HCT116 (cell line): ENCODE results near the gene PIEZO2. TPM values are rescaled to one million over a fixed set of nuclear protein-coding genes. Genes with fewer than 3 reads are reported as not detected.

Experiments used
- ATAC-seq: fragments of 200-7000 bp; cut with Tn5 transposase; 2 replicates; pipeline ENCODE4 v1.9.1; 2020; ENCODE audit warnings: mild to moderate bottlenecking, moderate library complexity
- BruUV-seq: library from RNA; stranded (reverse); fragments of 400-500 nt; replicated peaks from 2 replicates; lab custom pipeline; 2021; lab: Mats Ljungman, UMichigan
- CTCF ChIA-PET: fragments of 300-600 bp; sonication (Branson Sonifier 250); formaldehyde crosslinking; loops from one replicate; lab custom pipeline; 2021; ENCODE audit warnings: antibody characterized with exemption; lab: Charles Lee
- POLR2A ChIA-PET: fragments of 300-600, 350-600 bp; sonication (Branson Sonifier 250); formaldehyde crosslinking; loops from one replicate; lab custom pipeline; 2021; ENCODE audit warnings: antibody characterized with exemption; lab: Charles Lee
- RAD21 ChIA-PET, 2 experiments: fragments of 300-600 bp; sonication (Branson Sonifier 250); formaldehyde crosslinking; loops; one replicate each; lab custom pipeline; 2023; ENCODE audit warnings: low total read pairs in 2 of 2; ENCODE audit not compliant: uncharacterized antibody in 2 of 2, unreplicated experiment in 2 of 2, low non-redundant PET in 1 of 2; lab: Charles Lee
- DNase-seq: peaks from one replicate; pipeline ENCODE4 v3.0.0-alpha.2; 2010; ENCODE audit warnings: low read depth, low spot score
- H2AFZ ChIP-seq: fragments of 200-600 bp; shearing (Covaris generic), sonication (generic); 2 replicates; pipeline ENCODE4 v1.6.1; 2017; ENCODE audit warnings: low read depth, mixed run types, mixed read lengths, antibody characterized with exemption, low read length; ENCODE audit not compliant: poor library complexity, severe bottlenecking
- H3K27ac ChIP-seq: 2 replicates; pipeline ENCODE4 v1.5.1; 2012; ENCODE audit warnings: low read depth, low read length
- H3K27me3 ChIP-seq: fragments of 200-600 bp; sonication (generic); 2 replicates; pipeline ENCODE4 v1.6.1; 2016; ENCODE audit warnings: mixed run types, low read length, mixed read lengths; ENCODE audit not compliant: insufficient read depth
- H3K36me3 ChIP-seq, 2 experiments: fragments of 200-500 bp in 1 of 2; fragments of 200-600 bp in 1 of 2; sonication (Bioruptor generic) in 1 of 2; sonication (generic) in 1 of 2; 2 replicates each; pipeline versions ENCODE4 v1.5.1 to v1.6.1; 2014 to 2016; ENCODE audit warnings: low read length in 2 of 2, inconsistent platforms in 1 of 2, mixed read lengths in 1 of 2, mixed run types in 1 of 2; ENCODE audit not compliant: insufficient read depth in 2 of 2, control insufficient read depth in 1 of 2
- H3K4me1 ChIP-seq, 2 experiments: fragments of 200-600 bp in 1 of 2; sonication (generic) in 1 of 2; 2 replicates each; pipeline versions ENCODE4 v1.5.1 to v1.6.1; 2012 to 2017; ENCODE audit warnings: low read length in 2 of 2, inconsistent platforms in 1 of 2, mild to moderate bottlenecking in 1 of 2, mixed read lengths in 1 of 2, mixed run types in 1 of 2, moderate library complexity in 1 of 2; ENCODE audit not compliant: insufficient read depth in 2 of 2, control insufficient read depth in 1 of 2
- H3K4me2 ChIP-seq: fragments of 200-600 bp; sonication (generic); 2 replicates; pipeline ENCODE4 v1.6.1; 2017; ENCODE audit warnings: mixed run types, low read length, mixed read lengths
- H3K4me3 ChIP-seq, 2 experiments: fragments of 200-600 bp in 1 of 2; sonication (generic) in 1 of 2; replicated peaks in 1 of 2; 2 replicates each; pipeline ENCODE4 v1.5.1; 2011 to 2016; ENCODE audit warnings: low read length in 2 of 2, control low read depth in 1 of 2, low read depth in 1 of 2, mild to moderate bottlenecking in 1 of 2, mixed read lengths in 1 of 2, mixed run types in 1 of 2
- H3K79me2 ChIP-seq: fragments of 200-600 bp; sonication (generic); 2 replicates; pipeline ENCODE4 v1.6.1; 2017; ENCODE audit warnings: mild to moderate bottlenecking, mixed run types, low read length, moderate library complexity, mixed read lengths; ENCODE audit not compliant: insufficient read depth
- H3K9ac ChIP-seq: fragments of 200-600 bp; sonication (generic); 2 replicates; pipeline ENCODE4 v1.6.1; 2016; ENCODE audit warnings: low read length, mixed read lengths
- H3K9me2 ChIP-seq: fragments of 200-600 bp; sonication (generic), shearing (Covaris generic); 2 replicates; pipeline ENCODE4 v1.6.1; 2017; ENCODE audit warnings: mixed run types, mild to moderate bottlenecking, moderate library complexity; ENCODE audit not compliant: insufficient read depth
- H3K9me3 ChIP-seq, 2 experiments: fragments of 200-500 bp in 1 of 2; fragments of 200-600 bp in 1 of 2; sonication (Bioruptor generic) in 1 of 2; sonication (generic) in 1 of 2; 2 replicates each; pipeline ENCODE4 v1.6.1; 2014 to 2017; ENCODE audit warnings: low read length in 2 of 2, mixed read lengths in 2 of 2, inconsistent platforms in 1 of 2, low read depth in 1 of 2, mild to moderate bottlenecking in 1 of 2, mixed run types in 1 of 2, moderate library complexity in 1 of 2; ENCODE audit not compliant: control insufficient read depth in 1 of 2, insufficient read depth in 1 of 2
- H4K20me1 ChIP-seq: fragments of 200-600 bp; sonication (generic), shearing (Covaris generic); 2 replicates; pipeline ENCODE4 v1.6.1; 2017; ENCODE audit warnings: mixed run types, mild to moderate bottlenecking, moderate library complexity; ENCODE audit not compliant: insufficient read depth
- ATF3 ChIP-seq: IDR thresholded peaks from 2 replicates; pipeline ENCODE4 v1.6.1; 2012
- CEBPB ChIP-seq: IDR thresholded peaks from 2 replicates; pipeline ENCODE4 v1.6.1; 2012; ENCODE audit warnings: low read depth
- ELF1 ChIP-seq: IDR thresholded peaks from 2 replicates; pipeline ENCODE4 v1.6.1; 2012; ENCODE audit warnings: low read depth, borderline replicate concordance
- SIN3A ChIP-seq: IDR thresholded peaks from 2 replicates; pipeline ENCODE4 v1.6.1; 2012; ENCODE audit warnings: low read depth
- YY1 ChIP-seq: IDR thresholded peaks from 2 replicates; pipeline ENCODE4 v1.6.1; 2011; ENCODE audit warnings: low read length, low read depth, moderate library complexity, mild to moderate bottlenecking; ENCODE audit not compliant: insufficient replicate concordance; ENCODE audit errors: extremely low read depth
- intact Hi-C: fragments of 100-400 bp; cut with micrococcal nuclease; formaldehyde crosslinking; loops from 2 replicates; pipeline ENCODE4 v1.10.0; 2022
- total RNA-seq: library from RNA; stranded (reverse); gene quantifications from one replicate; pipeline ENCODE4 v1.2.1, GENCODE V29; 2021; ENCODE audit not compliant: unreplicated experiment
- TF ChIP-seq, protein P1 (sequence below): IDR thresholded peaks from 2 replicates; pipeline ENCODE4 v1.6.1; 2012; ENCODE audit warnings: low read depth
- TF ChIP-seq, protein P2 (sequence below): IDR thresholded peaks from 2 replicates; pipeline ENCODE4 v1.6.1; 2012

Gene PIEZO2
- total RNA-seq, 1 experiment from 2014 or later, result 0.34 TPM

DNA sequence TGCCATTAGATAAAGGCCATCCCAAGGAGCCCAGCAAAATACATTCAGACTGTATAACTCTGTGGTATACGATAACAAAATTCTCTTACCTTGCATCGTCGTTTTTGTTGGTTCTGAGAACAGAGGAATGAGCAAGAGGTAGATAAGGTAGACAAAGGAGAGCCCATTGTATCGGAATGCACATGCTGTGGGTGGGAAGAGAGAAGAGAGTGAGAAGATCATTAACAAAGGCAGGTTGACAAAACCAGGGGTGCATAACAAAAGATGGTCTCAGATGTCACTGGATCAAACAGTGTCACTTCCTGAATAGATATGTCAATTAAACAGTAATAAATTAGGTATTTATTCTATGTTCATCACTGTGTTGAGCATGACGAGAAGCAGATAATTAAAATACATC, 83.3 kb downstream of the PIEZO2 start:
- DNase-seq (no peak), ATAC-seq (no peak)
- Histone ChIP-seq H3K27ac (no peak overlapping the region), H3K4me1 (no peaks in the 10 kb centered on the region), H2AFZ (no peak overlapping the region), H3K9me3 (no peaks in the 10 kb centered on the region), H3K79me2 (no peaks in the 10 kb centered on the region), H3K36me3 (no peaks in the 10 kb centered on the region), H4K20me1 (no peaks in the 10 kb centered on the region), H3K9ac (no peak overlapping the region), H3K9me2 (no peaks in the 10 kb centered on the region), H3K4me3 (no peak overlapping the region), H3K27me3 (no peaks in the 10 kb centered on the region), H3K4me2 (no peak overlapping the region)
- intact Hi-C loops, result no loop called here
- TF ChIP-seq, protein P1, sequence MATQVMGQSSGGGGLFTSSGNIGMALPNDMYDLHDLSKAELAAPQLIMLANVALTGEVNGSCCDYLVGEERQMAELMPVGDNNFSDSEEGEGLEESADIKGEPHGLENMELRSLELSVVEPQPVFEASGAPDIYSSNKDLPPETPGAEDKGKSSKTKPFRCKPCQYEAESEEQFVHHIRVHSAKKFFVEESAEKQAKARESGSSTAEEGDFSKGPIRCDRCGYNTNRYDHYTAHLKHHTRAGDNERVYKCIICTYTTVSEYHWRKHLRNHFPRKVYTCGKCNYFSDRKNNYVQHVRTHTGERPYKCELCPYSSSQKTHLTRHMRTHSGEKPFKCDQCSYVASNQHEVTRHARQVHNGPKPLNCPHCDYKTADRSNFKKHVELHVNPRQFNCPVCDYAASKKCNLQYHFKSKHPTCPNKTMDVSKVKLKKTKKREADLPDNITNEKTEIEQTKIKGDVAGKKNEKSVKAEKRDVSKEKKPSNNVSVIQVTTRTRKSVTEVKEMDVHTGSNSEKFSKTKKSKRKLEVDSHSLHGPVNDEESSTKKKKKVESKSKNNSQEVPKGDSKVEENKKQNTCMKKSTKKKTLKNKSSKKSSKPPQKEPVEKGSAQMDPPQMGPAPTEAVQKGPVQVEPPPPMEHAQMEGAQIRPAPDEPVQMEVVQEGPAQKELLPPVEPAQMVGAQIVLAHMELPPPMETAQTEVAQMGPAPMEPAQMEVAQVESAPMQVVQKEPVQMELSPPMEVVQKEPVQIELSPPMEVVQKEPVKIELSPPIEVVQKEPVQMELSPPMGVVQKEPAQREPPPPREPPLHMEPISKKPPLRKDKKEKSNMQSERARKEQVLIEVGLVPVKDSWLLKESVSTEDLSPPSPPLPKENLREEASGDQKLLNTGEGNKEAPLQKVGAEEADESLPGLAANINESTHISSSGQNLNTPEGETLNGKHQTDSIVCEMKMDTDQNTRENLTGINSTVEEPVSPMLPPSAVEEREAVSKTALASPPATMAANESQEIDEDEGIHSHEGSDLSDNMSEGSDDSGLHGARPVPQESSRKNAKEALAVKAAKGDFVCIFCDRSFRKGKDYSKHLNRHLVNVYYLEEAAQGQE, result no peak
- TF ChIP-seq ATF3 (no peak), YY1 (no peak), ELF1 (no peak), CEBPB (no peak), SIN3A (no peak)
- TF ChIP-seq, protein P2, sequence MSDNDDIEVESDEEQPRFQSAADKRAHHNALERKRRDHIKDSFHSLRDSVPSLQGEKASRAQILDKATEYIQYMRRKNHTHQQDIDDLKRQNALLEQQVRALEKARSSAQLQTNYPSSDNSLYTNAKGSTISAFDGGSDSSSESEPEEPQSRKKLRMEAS, result no peak
- BruUV-seq, result no TSS peak
- POLR2A ChIA-PET, result no interaction called here
- RAD21 ChIA-PET, result no interaction called here
- CTCF ChIA-PET, result no interaction called here
